Measurements from ENCODE around the gene TMTC1. TPM values are rescaled to one million over a fixed set of nuclear protein-coding genes. Genes with fewer than 3 reads are reported as not detected.

Gene TMTC1
- total RNA-seq, 3 donors from 2014 or later (not counting 1 experiment from before 2014, with no cell fraction given): 0.18 to 2.0 (median 0.50) TPM

GRCh38 chr12:29754235-29755189, 29.2 kb downstream of the TMTC1 start:
- no peak for ATAC-seq
- WGBS (ENCODE audit: insufficient coverage): 84% methylated on average over 6 of the region's 8 CpGs

DNA sequence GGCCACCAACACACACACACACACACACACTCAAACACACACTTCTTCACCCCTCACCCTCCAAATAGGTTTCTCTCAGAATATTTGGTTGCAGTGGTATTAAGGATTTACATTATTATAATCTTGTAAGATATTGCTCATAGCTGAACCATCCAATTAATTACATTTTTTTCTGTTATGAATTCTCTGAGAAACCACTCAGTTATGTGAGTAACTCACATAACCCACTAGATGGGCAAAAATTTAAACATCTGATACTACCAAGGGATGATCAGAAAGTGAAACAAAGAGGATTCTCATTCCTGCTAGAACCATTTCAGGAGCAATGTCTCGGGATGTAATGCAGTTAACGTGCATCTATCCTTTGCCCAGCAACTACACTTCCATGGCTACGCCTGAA, 31.6 kb downstream of the TMTC1 start:
- TF ChIP-seq, protein P1, sequence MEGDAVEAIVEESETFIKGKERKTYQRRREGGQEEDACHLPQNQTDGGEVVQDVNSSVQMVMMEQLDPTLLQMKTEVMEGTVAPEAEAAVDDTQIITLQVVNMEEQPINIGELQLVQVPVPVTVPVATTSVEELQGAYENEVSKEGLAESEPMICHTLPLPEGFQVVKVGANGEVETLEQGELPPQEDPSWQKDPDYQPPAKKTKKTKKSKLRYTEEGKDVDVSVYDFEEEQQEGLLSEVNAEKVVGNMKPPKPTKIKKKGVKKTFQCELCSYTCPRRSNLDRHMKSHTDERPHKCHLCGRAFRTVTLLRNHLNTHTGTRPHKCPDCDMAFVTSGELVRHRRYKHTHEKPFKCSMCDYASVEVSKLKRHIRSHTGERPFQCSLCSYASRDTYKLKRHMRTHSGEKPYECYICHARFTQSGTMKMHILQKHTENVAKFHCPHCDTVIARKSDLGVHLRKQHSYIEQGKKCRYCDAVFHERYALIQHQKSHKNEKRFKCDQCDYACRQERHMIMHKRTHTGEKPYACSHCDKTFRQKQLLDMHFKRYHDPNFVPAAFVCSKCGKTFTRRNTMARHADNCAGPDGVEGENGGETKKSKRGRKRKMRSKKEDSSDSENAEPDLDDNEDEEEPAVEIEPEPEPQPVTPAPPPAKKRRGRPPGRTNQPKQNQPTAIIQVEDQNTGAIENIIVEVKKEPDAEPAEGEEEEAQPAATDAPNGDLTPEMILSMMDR (IDR thresholded peaks at IDR 0.05): no peak
- Histone ChIP-seq H3K36me3 (ENCODE audit: control insufficient read depth, insufficient read depth, low read length) (no peaks in the 10 kb centered on the region), H3K27ac (ENCODE audit: low read length) (no peak overlapping the region), H3K9me3 (ENCODE audit: control insufficient read depth, insufficient read depth, low read length) (no peaks in the 10 kb centered on the region), H3K4me1 (ENCODE audit: control insufficient read depth, insufficient read depth, low read length) (no peaks in the 10 kb centered on the region), H3K27me3 (ENCODE audit: control insufficient read depth, insufficient read depth, low read length) (no peaks in the 10 kb centered on the region), H3K4me3 (ENCODE audit: low read length) (no peak overlapping the region)
- Mint-ChIP-seq H3K36me3 (no peaks in the 10 kb centered on the region), H3K4me3 (no peak overlapping the region), H3K27me3 (ENCODE audit: low read depth in 2 of 2) (no peaks in the 10 kb centered on the region), H3K27ac (no peak overlapping the region), H3K4me1 (no peaks in the 10 kb centered on the region), H3K9me3 (peaks cover 4 to 12% of the 10 kb centered on the region in 2 donors)
- no peak for ATAC-seq
- DNase-seq: no peak
- 86% methylated on average over 3 of the region's 3 CpGs for WGBS (ENCODE audit: insufficient coverage)
- intact Hi-C loops (cut with micrococcal nuclease): no loop called here

More at GRCh38 chr12:29754235-29755189, 29.2 kb downstream of the TMTC1 start:
- Histone ChIP-seq H3K36me3 (ENCODE audit: control insufficient read depth, insufficient read depth, low read length) (no peaks in the 10 kb centered on the region), H3K4me3 (ENCODE audit: low read length) (no peak overlapping the region), H3K9me3 (ENCODE audit: control insufficient read depth, insufficient read depth, low read length) (no peaks in the 10 kb centered on the region), H3K4me1 (ENCODE audit: control insufficient read depth, insufficient read depth, low read length) (no peaks in the 10 kb centered on the region), H3K27ac (ENCODE audit: low read length) (no peak overlapping the region), H3K27me3 (ENCODE audit: control insufficient read depth, insufficient read depth, low read length) (no peaks in the 10 kb centered on the region)
- no peak for DNase-seq
- Mint-ChIP-seq H3K4me3 (no peak overlapping the region), H3K27ac (no peak overlapping the region), H3K36me3 (no peaks in the 10 kb centered on the region), H3K27me3 (ENCODE audit: low read depth in 2 of 2) (no peaks in the 10 kb centered on the region), H3K9me3 (peaks cover 3 to 8% of the 10 kb centered on the region in 2 donors), H3K4me1 (no peaks in the 10 kb centered on the region)
- TF ChIP-seq, protein P1 (IDR thresholded peaks at IDR 0.05): no peak
- intact Hi-C loops (cut with micrococcal nuclease): no loop called here

DNA sequence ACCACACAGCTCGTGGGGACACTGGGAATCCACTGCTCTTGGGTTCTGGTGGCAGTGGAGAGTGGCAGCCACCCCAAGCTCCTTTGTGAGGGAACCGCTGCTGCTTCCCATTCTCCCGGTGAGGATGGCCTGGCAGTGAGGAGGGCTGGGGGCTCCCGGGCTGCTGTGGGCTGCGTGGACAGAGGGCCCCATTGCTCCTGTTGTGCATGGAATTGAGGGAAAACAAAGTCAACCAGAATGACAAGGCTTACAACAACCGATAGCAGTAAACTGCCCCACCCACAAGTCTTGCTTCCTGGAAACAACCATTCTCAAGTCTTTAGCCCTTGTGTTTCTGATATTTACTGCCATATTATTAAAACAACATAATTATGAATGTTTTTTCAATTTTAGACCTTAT, 32.1 kb downstream of the TMTC1 start:
- no peaks in the 10 kb centered on the region for H3K9me3 ChIP-seq (ENCODE audit: control insufficient read depth, insufficient read depth, low read length)
- ATAC-seq: no peak
- H3K27me3 ChIP-seq (ENCODE audit: control insufficient read depth, insufficient read depth, low read length): no peaks in the 10 kb centered on the region
- DNase-seq: no peak
- no peak overlapping the region for H3K4me3 Mint-ChIP-seq
- peaks cover 4 to 12% of the 10 kb centered on the region in 2 donors for H3K9me3 Mint-ChIP-seq
- H3K27me3 Mint-ChIP-seq (ENCODE audit: low read depth in 2 of 2): no peaks in the 10 kb centered on the region
- H3K36me3 Mint-ChIP-seq: no peaks in the 10 kb centered on the region
- H3K4me3 ChIP-seq (ENCODE audit: low read length): no peak overlapping the region
- no peaks in the 10 kb centered on the region for H3K4me1 ChIP-seq (ENCODE audit: control insufficient read depth, insufficient read depth, low read length)
- no peak overlapping the region for H3K27ac Mint-ChIP-seq
- no peaks in the 10 kb centered on the region for H3K4me1 Mint-ChIP-seq
- TF ChIP-seq, protein P1 (IDR thresholded peaks at IDR 0.05): no peak
- 73% methylated on average over 6 of the region's 6 CpGs for WGBS (ENCODE audit: insufficient coverage)
- H3K27ac ChIP-seq (ENCODE audit: low read length): no peak overlapping the region
- H3K36me3 ChIP-seq (ENCODE audit: control insufficient read depth, insufficient read depth, low read length): no peaks in the 10 kb centered on the region
- intact Hi-C loops (cut with micrococcal nuclease): no loop called here

DNA sequence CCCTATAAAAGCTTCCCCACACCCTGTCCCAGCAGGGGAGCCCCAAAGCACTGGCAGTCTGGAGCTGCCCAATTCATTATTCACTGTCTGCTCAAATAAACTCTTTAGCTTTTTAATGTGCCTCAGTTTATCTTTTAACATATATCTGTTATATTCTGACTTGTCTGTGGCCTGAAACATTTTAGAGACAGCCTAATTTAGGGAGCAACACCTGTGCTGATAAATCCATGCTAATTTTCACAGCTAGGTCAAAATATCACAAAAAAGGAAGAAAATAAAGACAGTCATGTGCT, 32.9 kb downstream of the TMTC1 start:
- no peaks in the 10 kb centered on the region for H3K27me3 Mint-ChIP-seq (ENCODE audit: low read depth in 2 of 2)
- no peaks in the 10 kb centered on the region for H3K4me1 ChIP-seq (ENCODE audit: control insufficient read depth, insufficient read depth, low read length)
- ATAC-seq (no peak), DNase-seq (no peak)
- no peak overlapping the region for H3K4me3 Mint-ChIP-seq
- peaks cover 4 to 12% of the 10 kb centered on the region in 2 donors for H3K9me3 Mint-ChIP-seq
- no peaks in the 10 kb centered on the region for H3K9me3 ChIP-seq (ENCODE audit: control insufficient read depth, insufficient read depth, low read length)
- no peaks in the 10 kb centered on the region for H3K36me3 ChIP-seq (ENCODE audit: control insufficient read depth, insufficient read depth, low read length)
- no peak overlapping the region for H3K27ac ChIP-seq (ENCODE audit: low read length)
- H3K4me1 Mint-ChIP-seq: no peaks in the 10 kb centered on the region
- TF ChIP-seq, protein P1 (IDR thresholded peaks at IDR 0.05): no peak
- H3K36me3 Mint-ChIP-seq: no peaks in the 10 kb centered on the region
- intact Hi-C loops (cut with micrococcal nuclease): no loop called here
- no peak overlapping the region for H3K27ac Mint-ChIP-seq
- no peak overlapping the region for H3K4me3 ChIP-seq (ENCODE audit: low read length)
- no peaks in the 10 kb centered on the region for H3K27me3 ChIP-seq (ENCODE audit: control insufficient read depth, insufficient read depth, low read length)
